ENCODE measurements around the gene SAA1. TPM values are rescaled to one million over a fixed set of nuclear protein-coding genes. Genes with fewer than 3 reads are reported as not detected.

SAA1 gene
- total and polyA plus RNA-seq, 2 donors (not counting 3 experiments of a cell fraction or from before 2014, with no cell fraction given): not detected

DNA sequence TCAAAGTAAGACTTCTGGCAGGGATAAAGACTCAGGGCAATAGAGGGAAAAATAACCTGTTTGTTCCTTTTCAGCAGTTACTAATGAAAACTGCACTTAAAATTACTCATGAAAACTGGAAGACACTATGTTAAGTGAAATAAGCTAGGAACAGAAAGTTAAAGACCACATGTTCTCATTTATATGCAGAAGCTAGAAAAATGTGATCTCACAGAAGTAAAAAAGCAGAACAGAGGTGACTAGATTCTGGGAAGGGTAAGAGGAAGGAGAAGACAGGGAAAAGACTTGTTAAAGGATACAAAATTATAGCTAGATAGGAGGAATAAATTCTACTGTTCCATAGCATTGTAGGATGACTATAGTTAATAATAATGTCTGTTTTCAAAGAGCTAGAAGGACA is 33.7 kb downstream of the SAA1 start:
- no peak for DNase-seq (ENCODE audit: low read depth, low spot score)
- Histone ChIP-seq H3K9me3 (replicated peaks; ENCODE audit: control insufficient read depth, insufficient read depth, low read length) (no peaks in the 10 kb centered on the region), H2AFZ (ENCODE audit: low read depth, low read length) (no peak overlapping the region), H3K4me2 (ENCODE audit: insufficient read depth, low read length) (no peak overlapping the region), H3K4me1 (ENCODE audit: control insufficient read depth, extremely low read depth, insufficient read depth, low read length) (no peaks in the 10 kb centered on the region), H3K36me3 (ENCODE audit: control insufficient read depth in 2 of 2, extremely low read depth in 1 of 2, insufficient read depth in 2 of 2, low read length in 2 of 2) (peaks cover 6 to 8% of the 10 kb centered on the region in 2 experiments), H3K79me2 (ENCODE audit: control insufficient read depth, insufficient read depth, low read length) (no peaks in the 10 kb centered on the region), H3K9me1 (replicated peaks; ENCODE audit: control insufficient read depth, extremely low read depth, insufficient read depth, low read length) (no peaks in the 10 kb centered on the region), H3K27me3 (ENCODE audit: control insufficient read depth in 2 of 2, insufficient read depth in 2 of 2, low read length in 2 of 2) (no peaks in the 10 kb centered on the region), H3K4me3 (replicated peaks in 1 of 3; ENCODE audit: insufficient read depth in 1 of 3, low read depth in 1 of 3, low read length in 3 of 3) (no peak overlapping the region), H3K27ac (ENCODE audit: insufficient read depth, low read depth, low read length) (no peak overlapping the region), H3K9ac (replicated peaks; ENCODE audit: extremely low read depth, insufficient read depth, low read length) (no peak overlapping the region), H4K20me1 (replicated peaks; ENCODE audit: control insufficient read depth, extremely low read depth, insufficient read depth, low read length) (no peaks in the 10 kb centered on the region)
- no peak for FAIRE-seq
- intact Hi-C loops (cut with micrococcal nuclease): no loop called here
- POLR2A ChIA-PET: no interaction called here
- TF ChIP-seq MYC (IDR thresholded peaks at IDR 0.05; ENCODE audit: low read depth, low read length) (no peak), GATA2 (IDR thresholded peaks at IDR 0.05; ENCODE audit: insufficient read depth, insufficient read length, low read depth, low read length) (no peak), JUN (IDR thresholded peaks at IDR 0.05; ENCODE audit: borderline replicate concordance, insufficient read depth, insufficient read length, low read depth) (no peak), POLR2AphosphoS5 (IDR thresholded peaks at IDR 0.05; ENCODE audit: insufficient read depth, low read depth, low read length) (no peak), FOS (IDR thresholded peaks at IDR 0.05; ENCODE audit: borderline replicate concordance, insufficient read depth, low read length) (no peak), EZH2 (IDR thresholded peaks at IDR 0.05; ENCODE audit: borderline replicate concordance, low read depth, low read length, severe bottlenecking) (no peak), POLR2A (IDR thresholded peaks at IDR 0.05; ENCODE audit: low read depth, low read length) (no peak)
- TF ChIP-seq, protein P1, sequence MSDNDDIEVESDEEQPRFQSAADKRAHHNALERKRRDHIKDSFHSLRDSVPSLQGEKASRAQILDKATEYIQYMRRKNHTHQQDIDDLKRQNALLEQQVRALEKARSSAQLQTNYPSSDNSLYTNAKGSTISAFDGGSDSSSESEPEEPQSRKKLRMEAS (IDR thresholded peaks at IDR 0.05; ENCODE audit: insufficient read depth, insufficient read length): no peak
- TF ChIP-seq, protein P2, sequence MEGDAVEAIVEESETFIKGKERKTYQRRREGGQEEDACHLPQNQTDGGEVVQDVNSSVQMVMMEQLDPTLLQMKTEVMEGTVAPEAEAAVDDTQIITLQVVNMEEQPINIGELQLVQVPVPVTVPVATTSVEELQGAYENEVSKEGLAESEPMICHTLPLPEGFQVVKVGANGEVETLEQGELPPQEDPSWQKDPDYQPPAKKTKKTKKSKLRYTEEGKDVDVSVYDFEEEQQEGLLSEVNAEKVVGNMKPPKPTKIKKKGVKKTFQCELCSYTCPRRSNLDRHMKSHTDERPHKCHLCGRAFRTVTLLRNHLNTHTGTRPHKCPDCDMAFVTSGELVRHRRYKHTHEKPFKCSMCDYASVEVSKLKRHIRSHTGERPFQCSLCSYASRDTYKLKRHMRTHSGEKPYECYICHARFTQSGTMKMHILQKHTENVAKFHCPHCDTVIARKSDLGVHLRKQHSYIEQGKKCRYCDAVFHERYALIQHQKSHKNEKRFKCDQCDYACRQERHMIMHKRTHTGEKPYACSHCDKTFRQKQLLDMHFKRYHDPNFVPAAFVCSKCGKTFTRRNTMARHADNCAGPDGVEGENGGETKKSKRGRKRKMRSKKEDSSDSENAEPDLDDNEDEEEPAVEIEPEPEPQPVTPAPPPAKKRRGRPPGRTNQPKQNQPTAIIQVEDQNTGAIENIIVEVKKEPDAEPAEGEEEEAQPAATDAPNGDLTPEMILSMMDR (IDR thresholded peaks at IDR 0.05; ENCODE audit: extremely low read depth in 1 of 2, insufficient read depth in 1 of 2, low read depth in 1 of 2, low read length in 2 of 2): no peak
- no TSS peak for BruUV-seq (replicated peaks)
- dilution Hi-C loops (cut with MboI; ENCODE audit: extremely low pct_ligation_motif_present, low sequenced_read_pairs): no loop called here
- CTCF ChIA-PET: no interaction called here
